ENCODE results near the gene PCDHGC3. TPM values are rescaled to one million over a fixed set of nuclear protein-coding genes. Genes with fewer than 3 reads are reported as not detected.
A peak's percentile ranks its signal among the peaks of the same experiment; 100 is the strongest.

The PCDHGC3 gene
- 115 TPM for polyA plus RNA-seq (2013, experiment 1 of 2)
- 114 TPM for polyA plus RNA-seq (2013, experiment 2 of 2)

- Histone ChIP-seq H3K9me3 (ENCODE audit: control insufficient read depth, low read length) (no peaks in the 10 kb centered on the region), H2AK5ac (ENCODE audit: low read length, severe bottlenecking) (no peak within 1 kb of the TSS), H2AFZ (ENCODE audit: low read depth, low read length) (peak within 1 kb of the TSS; percentile 34), H3K4ac (ENCODE audit: low read depth in 1 of 2, low read length in 2 of 2) (peak within 1 kb of the TSS in 1 of 2 experiments; percentile 59), H4K91ac (ENCODE audit: low read length) (peak within 1 kb of the TSS; percentile 3), H2BK5ac (ENCODE audit: low read depth, low read length, poor library complexity, severe bottlenecking) (no peak within 1 kb of the TSS), H2BK15ac (ENCODE audit: low read depth, poor library complexity, severe bottlenecking) (peak within 1 kb of the TSS; percentile 44), H3K14ac (ENCODE audit: low read length in 2 of 2) (peak within 1 kb of the TSS in 1 of 2 experiments; percentile 37), H3K9ac (ENCODE audit: low read length) (peak within 1 kb of the TSS; percentile 93), H3K36me3 (ENCODE audit: control insufficient read depth in 1 of 2, insufficient read depth in 2 of 2, low read depth in 1 of 2, low read length in 2 of 2) (peaks cover 19 to 24% of the 10 kb centered on the region in 2 experiments), H3K18ac (ENCODE audit: low read depth in 1 of 2, low read length in 2 of 2) (peak within 1 kb of the TSS; percentile 1 to 7), H3K4me1 (ENCODE audit: control insufficient read depth, insufficient read depth, low read depth, low read length) (peaks cover 20% of the 10 kb centered on the region), H3K4me2 (ENCODE audit: low read length, poor library complexity, severe bottlenecking) (peak within 1 kb of the TSS; percentile 66), H2BK12ac (ENCODE audit: low read length in 2 of 2) (no peak within 1 kb of the TSS), H2BK120ac (ENCODE audit: low read depth, low read length) (no peak within 1 kb of the TSS), H3K79me1 (replicated peaks; ENCODE audit: low read length, poor library complexity, severe bottlenecking) (peaks cover 24% of the 10 kb centered on the region), H4K8ac (ENCODE audit: low read length) (peak within 1 kb of the TSS; percentile 28), H3K23ac (ENCODE audit: low read length in 2 of 2) (no peak within 1 kb of the TSS), H3K4me3 (ENCODE audit: insufficient read depth in 1 of 2, low read depth in 1 of 2, low read length in 2 of 2) (peak within 1 kb of the TSS; percentile 55 to 88), H3K27ac (ENCODE audit: low read length, poor library complexity, severe bottlenecking) (peak within 1 kb of the TSS; percentile 87), H3K27me3 (ENCODE audit: control insufficient read depth in 1 of 2, insufficient read depth in 1 of 2, low read length in 2 of 2) (no peaks in the 10 kb centered on the region)
- WGBS: 2% methylated on average over 28 of the region's 28 CpGs
- DNase-seq: peak; percentile 95
Observed at GRCh38 chr5:141475625-141476131, at the start of gene PCDHGC3. Gene PCDHGC3, plus strand, starts transcription at chr5:141475966. Its CDS starts 151 bp downstream, at chr5:141476117.

DNA sequence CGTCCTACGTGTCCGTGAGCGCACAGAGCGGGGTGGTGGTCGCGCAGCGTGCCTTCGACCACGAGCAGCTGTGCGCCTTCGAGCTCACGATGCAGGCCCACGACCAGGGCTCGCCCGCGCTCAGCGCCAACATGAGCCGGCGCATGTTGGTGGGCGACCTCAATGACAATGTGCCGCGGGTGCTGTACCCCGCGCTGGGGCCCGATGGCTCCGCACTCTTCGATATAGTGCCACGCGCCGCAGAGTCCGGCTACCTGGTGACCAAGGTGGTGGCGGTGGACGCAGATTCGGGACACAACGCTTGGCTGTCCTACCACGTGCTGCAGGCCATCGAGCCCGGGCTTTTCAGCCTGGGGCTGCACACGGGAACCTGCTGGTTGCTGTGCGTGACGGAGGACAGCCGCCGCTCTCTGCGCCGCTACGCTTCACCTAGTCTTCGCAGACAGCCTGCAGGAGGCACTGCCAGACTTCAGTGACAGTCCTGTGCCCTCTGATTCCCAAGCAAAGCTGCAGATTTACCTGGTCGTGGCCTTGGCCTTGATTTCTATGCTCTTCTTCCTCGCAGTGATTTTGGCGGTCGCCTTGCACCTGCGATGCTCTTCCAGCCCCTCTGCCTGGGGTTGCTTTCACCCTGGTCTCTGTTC lies 47.9 kb upstream of the PCDHGC3 start:
- H3K14ac ChIP-seq (ENCODE audit: low read length in 2 of 2): no peak overlapping the region
- peaks cover 30% of the 10 kb centered on the region for H3K9me3 ChIP-seq (ENCODE audit: control insufficient read depth, low read length)
- no peak for DNase-seq
- peaks cover 28% of the 10 kb centered on the region for H3K79me1 ChIP-seq (replicated peaks; ENCODE audit: low read length, poor library complexity, severe bottlenecking)
- H2AFZ ChIP-seq (ENCODE audit: low read depth, low read length): no peak overlapping the region
- no peak overlapping the region for H2AK5ac ChIP-seq (ENCODE audit: low read length, severe bottlenecking)
- H2BK15ac ChIP-seq (ENCODE audit: low read depth, poor library complexity, severe bottlenecking): no peak overlapping the region
- H3K27ac ChIP-seq (ENCODE audit: low read length, poor library complexity, severe bottlenecking): no peak overlapping the region
- no peak overlapping the region for H3K4me2 ChIP-seq (ENCODE audit: low read length, poor library complexity, severe bottlenecking)
- H3K9ac ChIP-seq (ENCODE audit: low read length): no peak overlapping the region
- H2BK5ac ChIP-seq (ENCODE audit: low read depth, low read length, poor library complexity, severe bottlenecking): no peak overlapping the region
- no peak overlapping the region for H4K91ac ChIP-seq (ENCODE audit: low read length)
- H3K4ac ChIP-seq (ENCODE audit: low read depth in 1 of 2, low read length in 2 of 2): no peak overlapping the region
- peaks cover 2% of the 10 kb centered on the region for H3K4me1 ChIP-seq (ENCODE audit: control insufficient read depth, insufficient read depth, low read depth, low read length)
- peak overlapping the region; percentile 31 to 39 for H3K4me3 ChIP-seq (ENCODE audit: insufficient read depth in 1 of 2, low read depth in 1 of 2, low read length in 2 of 2)
- H2BK12ac ChIP-seq (ENCODE audit: low read length in 2 of 2): no peak overlapping the region
- H4K8ac ChIP-seq (ENCODE audit: low read length): no peak overlapping the region
- H3K36me3 ChIP-seq (ENCODE audit: control insufficient read depth in 1 of 2, insufficient read depth in 2 of 2, low read depth in 1 of 2, low read length in 2 of 2): peaks cover 30 to 43% of the 10 kb centered on the region in 2 experiments
- 98% methylated on average over 53 of the region's 53 CpGs for WGBS
- no peak overlapping the region for H3K23ac ChIP-seq (ENCODE audit: low read length in 2 of 2)
- no peak overlapping the region for H3K18ac ChIP-seq (ENCODE audit: low read depth in 1 of 2, low read length in 2 of 2)
- H3K27me3 ChIP-seq (ENCODE audit: control insufficient read depth in 1 of 2, insufficient read depth in 1 of 2, low read length in 2 of 2): no peaks in the 10 kb centered on the region
- no peak overlapping the region for H2BK120ac ChIP-seq (ENCODE audit: low read depth, low read length)

DNA sequence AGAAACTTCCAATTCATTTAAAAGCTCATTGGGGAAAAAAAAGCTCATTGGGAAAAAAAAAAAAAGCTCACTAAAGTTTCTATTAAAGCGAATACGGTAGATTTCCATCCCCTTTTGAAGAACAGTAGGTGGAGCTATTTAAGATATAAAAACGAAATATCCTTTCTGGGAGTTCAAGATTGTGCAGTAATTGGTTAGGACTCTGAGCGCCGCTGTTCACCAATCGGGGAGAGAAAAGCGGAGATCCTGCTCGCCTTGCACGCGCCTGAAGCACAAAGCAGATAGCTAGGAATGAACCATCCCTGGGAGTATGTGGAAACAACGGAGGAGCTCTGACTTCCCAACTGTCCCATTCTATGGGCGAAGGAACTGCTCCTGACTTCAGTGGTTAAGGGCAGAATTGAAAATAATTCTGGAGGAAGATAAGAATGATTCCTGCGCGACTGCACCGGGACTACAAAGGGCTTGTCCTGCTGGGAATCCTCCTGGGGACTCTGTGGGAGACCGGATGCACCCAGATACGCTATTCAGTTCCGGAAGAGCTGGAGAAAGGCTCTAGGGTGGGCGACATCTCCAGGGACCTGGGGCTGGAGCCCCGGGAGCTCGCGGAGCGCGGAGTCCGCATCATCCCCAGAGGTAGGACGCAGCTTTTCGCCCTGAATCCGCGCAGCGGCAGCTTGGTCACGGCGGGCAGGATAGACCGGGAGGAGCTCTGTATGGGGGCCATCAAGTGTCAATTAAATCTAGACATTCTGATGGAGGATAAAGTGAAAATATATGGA lies 45.2 kb upstream of the PCDHGC3 start, which contains the start of gene PCDHGA12:
TSS of gene PCDHGA12 (plus strand) at position 176 of the 782 bp plus-strand sequence. CDS start at position 429, 253 bp downstream.
- peak within 1 kb of the TSS in 1 of 2 experiments; percentile 80 for H3K4me3 ChIP-seq (ENCODE audit: insufficient read depth in 1 of 2, low read depth in 1 of 2, low read length in 2 of 2)
- H3K9me3 ChIP-seq (ENCODE audit: control insufficient read depth, low read length): peaks cover 25% of the 10 kb centered on the region
- H3K27me3 ChIP-seq (ENCODE audit: control insufficient read depth in 1 of 2, insufficient read depth in 1 of 2, low read length in 2 of 2): no peaks in the 10 kb centered on the region
- H3K79me1 ChIP-seq (replicated peaks; ENCODE audit: low read length, poor library complexity, severe bottlenecking): peaks cover 23% of the 10 kb centered on the region
- H3K4ac ChIP-seq (ENCODE audit: low read depth in 1 of 2, low read length in 2 of 2): no peak within 1 kb of the TSS
- 98% methylated on average over 32 of the region's 33 CpGs for WGBS
- H2BK120ac ChIP-seq (ENCODE audit: low read depth, low read length): no peak within 1 kb of the TSS
- no peak within 1 kb of the TSS for H3K18ac ChIP-seq (ENCODE audit: low read depth in 1 of 2, low read length in 2 of 2)
- peak within 1 kb of the TSS; percentile 79 for H3K9ac ChIP-seq (ENCODE audit: low read length)
- H2AK5ac ChIP-seq (ENCODE audit: low read length, severe bottlenecking): no peak within 1 kb of the TSS
- no peak within 1 kb of the TSS for H2AFZ ChIP-seq (ENCODE audit: low read depth, low read length)
- H3K4me1 ChIP-seq (ENCODE audit: control insufficient read depth, insufficient read depth, low read depth, low read length): peaks cover 2% of the 10 kb centered on the region
- H3K36me3 ChIP-seq (ENCODE audit: control insufficient read depth in 1 of 2, insufficient read depth in 2 of 2, low read depth in 1 of 2, low read length in 2 of 2): peaks cover 24 to 37% of the 10 kb centered on the region in 2 experiments
- H3K27ac ChIP-seq (ENCODE audit: low read length, poor library complexity, severe bottlenecking): no peak within 1 kb of the TSS
- H4K91ac ChIP-seq (ENCODE audit: low read length): no peak within 1 kb of the TSS
- H3K14ac ChIP-seq (ENCODE audit: low read length in 2 of 2): no peak within 1 kb of the TSS
- no peak within 1 kb of the TSS for H4K8ac ChIP-seq (ENCODE audit: low read length)
- H2BK15ac ChIP-seq (ENCODE audit: low read depth, poor library complexity, severe bottlenecking): no peak within 1 kb of the TSS
- H3K4me2 ChIP-seq (ENCODE audit: low read length, poor library complexity, severe bottlenecking): no peak within 1 kb of the TSS
- H2BK5ac ChIP-seq (ENCODE audit: low read depth, low read length, poor library complexity, severe bottlenecking): no peak within 1 kb of the TSS
- no peak within 1 kb of the TSS for H3K23ac ChIP-seq (ENCODE audit: low read length in 2 of 2)
- no peak for DNase-seq
- no peak within 1 kb of the TSS for H2BK12ac ChIP-seq (ENCODE audit: low read length in 2 of 2)

GRCh38 chr5:141431286-141431685 lies 44.5 kb upstream of the PCDHGC3 start:
- no peak overlapping the region for H3K4ac ChIP-seq (ENCODE audit: low read depth in 1 of 2, low read length in 2 of 2)
- peaks cover 25% of the 10 kb centered on the region for H3K9me3 ChIP-seq (ENCODE audit: control insufficient read depth, low read length)
- H4K91ac ChIP-seq (ENCODE audit: low read length): no peak overlapping the region
- peaks cover 19 to 33% of the 10 kb centered on the region in 2 experiments for H3K36me3 ChIP-seq (ENCODE audit: control insufficient read depth in 1 of 2, insufficient read depth in 2 of 2, low read depth in 1 of 2, low read length in 2 of 2)
- H3K4me3 ChIP-seq (ENCODE audit: insufficient read depth in 1 of 2, low read depth in 1 of 2, low read length in 2 of 2): peak overlapping the region in 1 of 2 experiments; percentile 80
- H2AK5ac ChIP-seq (ENCODE audit: low read length, severe bottlenecking): no peak overlapping the region
- H2BK5ac ChIP-seq (ENCODE audit: low read depth, low read length, poor library complexity, severe bottlenecking): no peak overlapping the region
- no peak overlapping the region for H2AFZ ChIP-seq (ENCODE audit: low read depth, low read length)
- no peak overlapping the region for H3K27ac ChIP-seq (ENCODE audit: low read length, poor library complexity, severe bottlenecking)
- H3K14ac ChIP-seq (ENCODE audit: low read length in 2 of 2): no peak overlapping the region
- DNase-seq: no peak
- no peak overlapping the region for H2BK15ac ChIP-seq (ENCODE audit: low read depth, poor library complexity, severe bottlenecking)
- no peaks in the 10 kb centered on the region for H3K27me3 ChIP-seq (ENCODE audit: control insufficient read depth in 1 of 2, insufficient read depth in 1 of 2, low read length in 2 of 2)
- H3K79me1 ChIP-seq (replicated peaks; ENCODE audit: low read length, poor library complexity, severe bottlenecking): peaks cover 18% of the 10 kb centered on the region
- no peak overlapping the region for H2BK120ac ChIP-seq (ENCODE audit: low read depth, low read length)
- H3K4me2 ChIP-seq (ENCODE audit: low read length, poor library complexity, severe bottlenecking): no peak overlapping the region
- peaks cover 2% of the 10 kb centered on the region for H3K4me1 ChIP-seq (ENCODE audit: control insufficient read depth, insufficient read depth, low read depth, low read length)
- 97% methylated on average over 37 of the region's 37 CpGs for WGBS
- no peak overlapping the region for H3K23ac ChIP-seq (ENCODE audit: low read length in 2 of 2)
- H4K8ac ChIP-seq (ENCODE audit: low read length): no peak overlapping the region
- no peak overlapping the region for H3K18ac ChIP-seq (ENCODE audit: low read depth in 1 of 2, low read length in 2 of 2)
- H3K9ac ChIP-seq (ENCODE audit: low read length): peak overlapping the region; percentile 79
- no peak overlapping the region for H2BK12ac ChIP-seq (ENCODE audit: low read length in 2 of 2)

Measured in mesenchymal stem cell (in vitro differentiated cells and primary cell).